ENCODE results near the gene SCRN2.

The SCRN2 gene

GRCh38 chr17:47872019-47872650, 31.1 kb upstream of the SCRN2 start:
- in situ Hi-C loops (cut with MboI; ENCODE audit: low sequenced_read_pairs): no loop called here

GRCh38 chr17:47871048-47871447, 30.0 kb upstream of the SCRN2 start:
- in situ Hi-C loops (cut with MboI; ENCODE audit: low sequenced_read_pairs): no loop called here

GRCh38 chr17:47870056-47870455, 29.0 kb upstream of the SCRN2 start:
- in situ Hi-C loops (cut with MboI; ENCODE audit: low sequenced_read_pairs): no loop called here

DNA sequence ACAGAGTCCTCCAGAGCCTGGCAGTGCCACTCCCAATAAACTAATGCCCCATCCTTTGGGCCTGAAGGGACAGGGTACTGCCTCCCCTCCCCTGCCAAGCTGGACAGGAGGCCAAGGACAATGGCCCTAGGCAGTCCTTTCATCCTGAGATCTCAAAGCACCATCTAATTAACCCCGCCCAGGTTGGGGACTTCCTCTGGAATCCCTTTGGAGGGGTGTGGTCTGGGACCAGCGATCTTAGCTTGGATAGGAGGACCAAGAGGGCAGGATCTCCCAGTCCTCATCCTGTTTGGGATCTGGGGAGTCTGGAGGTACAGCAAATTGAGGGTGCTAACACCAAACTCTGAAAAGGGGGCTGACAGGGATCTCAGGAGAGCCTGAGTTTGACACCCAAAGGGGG, 28.0 kb upstream of the SCRN2 start:
- in situ Hi-C loops (cut with MboI; ENCODE audit: low sequenced_read_pairs): no loop called here

DNA sequence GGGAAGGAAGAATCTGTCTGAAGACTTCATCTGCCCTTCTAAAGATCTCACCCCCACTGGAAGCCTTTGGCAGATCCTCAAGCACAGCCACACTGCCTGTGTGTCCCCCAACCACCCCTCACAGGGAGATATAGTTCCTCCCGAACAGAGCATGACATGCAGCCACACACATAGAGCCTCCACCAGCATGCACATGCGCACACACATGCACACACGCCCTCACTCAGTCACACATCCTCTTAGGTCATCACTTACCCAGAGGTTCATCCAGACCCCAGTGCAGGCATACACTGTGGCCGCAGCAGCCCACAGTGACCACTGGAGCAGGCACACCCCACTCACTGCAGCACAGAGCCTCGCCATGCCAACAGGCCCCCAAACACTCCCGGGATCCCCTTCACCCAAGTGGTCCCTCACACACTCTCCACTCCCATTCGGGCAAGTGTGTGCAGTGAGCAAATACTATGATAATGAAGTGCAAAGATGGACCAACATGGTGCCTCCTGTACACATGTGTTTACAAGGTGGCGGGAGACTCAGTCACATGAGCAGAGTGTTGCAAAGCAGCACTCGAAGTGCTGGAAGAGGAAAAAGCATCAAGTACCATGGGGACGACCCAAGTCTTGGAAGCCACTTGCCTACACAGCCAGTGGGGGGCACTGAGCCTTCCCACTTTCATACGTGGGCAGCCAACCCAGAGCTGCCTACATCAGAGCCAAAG, 26.9 kb upstream of the SCRN2 start:
- in situ Hi-C loops (cut with MboI; ENCODE audit: low sequenced_read_pairs): no loop called here

DNA sequence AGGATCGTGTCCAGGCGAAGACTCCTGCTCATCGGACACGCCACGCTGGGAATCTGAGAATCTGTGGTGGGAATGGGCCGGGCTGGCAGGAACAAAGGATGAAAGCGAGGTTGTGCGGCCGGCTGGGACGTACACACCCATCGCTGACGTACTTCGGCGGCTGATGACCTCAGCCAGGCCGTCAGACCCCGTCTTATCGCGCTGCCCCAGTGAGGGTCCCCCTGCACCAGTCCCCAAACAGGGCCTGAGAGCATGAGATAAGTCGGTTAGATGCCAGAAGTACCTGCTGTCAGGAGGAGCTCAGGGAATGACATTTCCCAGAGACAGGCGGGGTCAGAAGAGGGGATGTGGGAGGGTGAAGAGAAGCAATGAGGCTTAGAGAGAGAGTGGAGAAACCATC, 25.9 kb upstream of the SCRN2 start:
- in situ Hi-C loops (cut with MboI; ENCODE audit: low sequenced_read_pairs): no loop called here

DNA sequence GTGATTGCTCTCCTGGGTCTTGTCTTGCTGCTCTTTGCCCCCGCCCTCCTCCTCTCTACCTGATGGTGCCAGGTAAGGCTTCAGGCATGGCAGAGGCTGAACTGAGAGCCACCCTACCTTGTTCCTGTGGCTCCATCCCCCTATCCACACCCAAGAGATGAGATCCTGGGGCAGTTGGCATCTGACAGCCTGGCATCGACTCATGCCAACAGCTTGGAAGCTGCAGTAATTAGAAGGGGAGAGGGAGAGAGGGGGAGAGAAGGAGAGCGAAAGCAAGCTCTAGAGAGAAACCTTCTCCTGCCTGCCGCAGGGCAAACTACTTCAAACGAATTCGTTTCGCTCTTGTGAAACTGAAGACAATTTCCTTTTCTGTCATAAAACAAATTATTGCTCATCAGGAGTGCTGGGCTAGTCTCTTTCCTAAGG, 23.7 kb upstream of the SCRN2 start:
- in situ Hi-C loops (cut with MboI; ENCODE audit: low sequenced_read_pairs): no loop called here

DNA sequence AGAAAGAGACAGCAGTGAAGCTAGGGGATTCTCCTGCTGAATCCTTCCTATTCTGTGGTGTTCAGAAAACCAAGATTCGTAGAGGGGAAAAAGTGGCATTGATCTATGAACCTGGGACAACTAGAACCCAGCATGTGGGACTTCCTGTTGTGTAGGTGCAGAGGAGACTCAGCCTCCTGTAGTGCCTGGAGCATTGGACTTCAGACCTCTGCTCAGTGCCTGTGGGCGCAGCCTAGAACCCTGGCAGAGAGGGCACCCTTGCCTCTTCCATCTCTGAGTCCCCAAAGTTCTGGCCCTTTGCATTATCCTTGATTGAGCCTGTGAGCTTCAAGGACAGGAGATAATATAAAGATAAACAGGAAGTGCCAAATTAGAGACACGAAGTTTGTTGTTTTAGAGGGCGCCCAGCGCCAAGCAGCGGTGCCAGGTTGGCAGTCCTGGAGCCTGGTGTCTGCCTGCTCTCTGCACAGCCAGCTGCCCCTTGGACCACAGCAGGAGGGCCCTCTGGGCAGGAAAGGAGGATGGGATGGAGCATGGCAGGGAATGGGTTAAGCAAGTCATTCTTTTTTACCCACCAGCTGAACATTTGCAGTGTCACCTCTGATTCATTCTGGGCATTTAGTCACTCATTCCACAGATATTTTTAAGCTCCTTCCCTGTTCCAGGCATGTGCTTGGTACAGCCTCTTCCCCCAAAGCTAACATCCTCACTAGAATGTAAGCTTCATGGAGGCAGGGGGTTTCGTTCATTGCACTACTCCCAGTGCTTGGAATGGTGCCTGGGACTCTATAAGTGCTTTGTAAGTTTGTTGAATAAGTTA, 21.8 kb upstream of the SCRN2 start:
- in situ Hi-C loops (cut with MboI; ENCODE audit: low sequenced_read_pairs): no loop called here

- in situ Hi-C loops (cut with MboI; ENCODE audit: low sequenced_read_pairs): no loop called here
Observed at GRCh38 chr17:47860386-47860785, 19.3 kb upstream of the SCRN2 start.

GRCh38 chr17:47857551-47858455, 16.7 kb upstream of the SCRN2 start:
- in situ Hi-C loops (cut with MboI; ENCODE audit: low sequenced_read_pairs): no loop called here

DNA sequence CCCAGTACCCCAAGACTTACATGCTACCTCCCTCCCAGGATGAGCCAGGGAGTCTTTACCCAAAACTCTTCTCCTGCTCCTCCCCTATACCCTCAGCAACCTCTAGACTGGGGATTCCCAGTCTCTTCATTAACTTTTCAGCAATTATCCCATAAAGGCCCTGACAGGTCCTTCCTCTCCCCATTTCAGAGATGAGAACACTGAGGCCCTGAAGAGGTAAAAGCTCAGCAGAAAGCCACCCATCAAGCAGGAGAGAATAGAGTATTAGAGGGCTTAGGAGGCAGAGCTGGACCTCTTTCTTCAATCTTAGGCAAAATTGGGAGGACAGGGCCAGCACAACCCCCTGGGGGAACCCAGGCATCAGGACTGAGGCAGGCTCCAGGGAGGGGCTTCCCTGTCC, 15.8 kb upstream of the SCRN2 start:
- in situ Hi-C loops (cut with MboI; ENCODE audit: low sequenced_read_pairs): no loop called here

DNA sequence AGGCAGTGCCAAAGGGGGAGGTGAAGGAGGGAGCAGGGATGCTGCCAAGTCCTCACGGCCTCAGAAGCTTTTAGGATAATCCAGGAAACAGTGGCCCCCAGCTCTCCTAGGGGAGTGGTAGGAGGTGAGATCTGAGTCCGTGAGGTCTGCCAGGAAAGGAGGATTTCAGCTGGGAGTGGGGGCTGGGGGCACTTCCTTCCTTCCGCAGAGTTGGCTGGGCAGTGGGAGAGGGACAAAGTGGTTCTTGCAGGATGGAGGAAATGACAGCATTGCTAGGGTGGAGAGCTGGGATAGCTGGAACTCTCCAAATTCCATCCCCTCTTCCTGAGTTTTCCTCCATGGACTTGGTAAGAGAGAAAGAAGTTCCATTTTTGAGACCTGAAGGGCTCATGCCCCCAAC, 14.7 kb upstream of the SCRN2 start:
- in situ Hi-C loops (cut with MboI; ENCODE audit: low sequenced_read_pairs): no loop called here

DNA sequence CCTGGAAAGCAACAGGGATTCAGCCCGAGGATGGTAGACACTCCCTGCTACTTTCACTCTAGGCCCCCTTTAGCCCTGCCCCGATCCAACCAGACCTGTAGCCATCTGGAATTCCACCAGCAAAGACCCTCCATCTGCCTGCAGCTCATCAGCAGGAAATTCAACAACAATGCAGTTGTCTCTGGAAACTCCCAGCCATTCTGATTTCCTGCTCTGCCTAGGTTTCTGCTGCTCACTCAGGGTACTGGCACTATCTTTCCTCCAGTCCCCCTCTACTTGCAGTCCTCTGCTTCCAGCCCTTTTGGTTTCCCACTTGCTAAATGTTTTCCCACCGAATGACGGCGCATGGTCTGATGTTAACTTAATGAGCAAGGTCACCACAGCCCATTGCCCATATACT, 12.5 kb upstream of the SCRN2 start:
- in situ Hi-C loops (cut with MboI; ENCODE audit: low sequenced_read_pairs): no loop called here

- in situ Hi-C loops (cut with MboI; ENCODE audit: low sequenced_read_pairs): no loop called here
Observed at GRCh38 chr17:47852113-47852949, 11.3 kb upstream of the SCRN2 start.

DNA sequence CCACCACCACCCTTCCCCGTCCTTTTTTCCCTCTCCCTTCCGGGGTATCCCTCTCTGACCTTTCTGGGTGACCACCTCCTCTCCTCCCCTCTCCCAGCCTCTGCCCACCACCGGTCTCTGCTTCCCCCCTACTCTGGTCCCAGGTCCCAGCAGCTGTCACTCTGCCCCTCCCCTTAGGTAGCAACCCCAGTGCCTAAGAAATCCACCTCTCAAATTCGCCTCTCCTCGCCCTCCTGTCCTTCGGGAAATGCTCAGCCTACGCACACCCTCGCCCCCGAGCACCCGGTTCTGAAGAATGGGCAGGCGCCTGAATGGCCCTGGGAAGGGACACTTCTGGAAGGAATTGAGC, 10.7 kb upstream of the SCRN2 start:
- in situ Hi-C loops (cut with MboI; ENCODE audit: low sequenced_read_pairs): no loop called here

GRCh38 chr17:47850692-47851573, 9.9 kb upstream of the SCRN2 start, which contains the start of gene SP6:
Gene SP6 (minus strand): TSS chr17:47851163. CDS start chr17:47848429, 2,734 bp downstream.
- in situ Hi-C loops (cut with MboI; ENCODE audit: low sequenced_read_pairs): no loop called here

DNA sequence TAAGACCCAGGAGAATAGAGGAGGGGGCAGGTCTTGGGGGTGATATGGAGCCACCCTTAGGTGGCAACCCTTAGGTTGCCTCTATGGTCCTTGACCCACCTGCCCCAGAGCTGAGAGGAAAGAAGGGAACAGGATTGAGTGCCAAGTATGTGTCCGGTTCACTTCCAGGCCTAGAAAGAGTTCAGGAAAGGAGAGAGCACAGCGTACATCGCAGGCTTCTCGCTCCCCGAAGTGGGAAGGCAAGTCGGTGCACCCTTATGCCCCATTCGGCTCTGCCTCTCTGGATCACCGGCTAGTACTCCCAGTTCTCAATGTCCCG, 9.3 kb upstream of the SCRN2 start:
- in situ Hi-C loops (cut with MboI; ENCODE audit: low sequenced_read_pairs): no loop called here

DNA sequence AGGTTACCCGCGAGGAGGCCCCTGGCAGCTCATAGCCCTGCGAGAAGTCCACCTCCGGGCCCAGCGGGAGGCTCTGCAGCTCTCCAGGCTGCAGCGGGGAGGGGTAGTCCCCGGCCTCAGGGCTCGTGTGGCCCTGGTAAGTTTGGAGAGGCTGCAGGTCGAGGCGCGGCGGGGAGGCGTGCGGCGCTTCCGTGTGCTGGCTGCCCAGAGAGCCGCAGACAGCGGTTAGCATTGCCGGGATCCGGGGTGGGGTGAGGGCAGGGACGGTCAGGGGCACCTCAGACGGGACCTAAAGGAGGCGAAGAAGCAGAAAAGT, 7.1 kb upstream of the SCRN2 start:
- in situ Hi-C loops (cut with MboI; ENCODE audit: low sequenced_read_pairs): no loop called here

Data from HL-60/S4 treated with phorbol 12-myristate 13-acetate at 8.2 ng/mL for 4 days and 3 days (cell line).